Liver (tissue), 9 donors: ENCODE measurements around the gene CHCHD1. TPM values are rescaled to one million over a fixed set of nuclear protein-coding genes. Genes with fewer than 3 reads are reported as not detected.
"Not testable (repeated sequence)": the region's sequence is repeated elsewhere in the genome, so short reads cannot be mapped to it uniquely, and the experiment has no call there.

Experiments used
- DNase-seq: peaks from one replicate; pipeline ENCODE4 v3.0.0-alpha.2; 2017; ENCODE audit warnings: low spot score
- H3K27ac ChIP-seq, 2 donors: one replicate each; pipeline ENCODE4 v1.7.0; 2013; ENCODE audit warnings: inconsistent platforms in 2 of 2, low read length in 2 of 2, control low read depth in 1 of 2, low read depth in 1 of 2, mild to moderate bottlenecking in 1 of 2
- H3K27me3 ChIP-seq, 4 donors: one replicate each; pipeline versions ENCODE4 v1.6.1 to v1.7.0; 2013; ENCODE audit warnings: low read length in 3 of 4, inconsistent platforms in 1 of 4, mild to moderate bottlenecking in 1 of 4, moderate library complexity in 1 of 4; ENCODE audit not compliant: control insufficient read depth in 4 of 4, insufficient read depth in 4 of 4
- H3K36me3 ChIP-seq, 4 donors: one replicate each; pipeline versions ENCODE4 v1.6.1 to v1.7.0; 2013; ENCODE audit warnings: low read length in 3 of 4, mild to moderate bottlenecking in 3 of 4, low read depth in 1 of 4, moderate library complexity in 1 of 4; ENCODE audit not compliant: control insufficient read depth in 4 of 4, insufficient read depth in 3 of 4
- H3K4me1 ChIP-seq, 4 donors: one replicate each; pipeline versions ENCODE4 v1.6.1 to v1.7.0; 2013; ENCODE audit warnings: low read length in 3 of 4, mild to moderate bottlenecking in 3 of 4, moderate library complexity in 1 of 4; ENCODE audit not compliant: control insufficient read depth in 4 of 4, insufficient read depth in 4 of 4
- H3K4me3 ChIP-seq, 3 donors: one replicate each; pipeline versions ENCODE4 v1.6.1 to v1.7.0; 2013; ENCODE audit warnings: low read length in 3 of 3, control low read depth in 1 of 3, low read depth in 1 of 3, mild to moderate bottlenecking in 1 of 3
- H3K9ac ChIP-seq, 2 donors: one replicate each; pipeline ENCODE4 v1.7.0; 2013; ENCODE audit warnings: low read length in 2 of 2, mild to moderate bottlenecking in 2 of 2, moderate library complexity in 2 of 2, control low read depth in 1 of 2, low read depth in 1 of 2
- H3K9me3 ChIP-seq, 4 donors: one replicate each; pipeline versions ENCODE4 v1.6.1 to v1.7.0; 2013; ENCODE audit warnings: low read length in 3 of 4; ENCODE audit not compliant: control insufficient read depth in 4 of 4
- FOXA1 ChIP-seq: IDR thresholded peaks from 2 replicates; pipeline ENCODE4 v1.6.1; 2016; ENCODE audit warnings: antibody characterized with exemption
- HNF4A ChIP-seq, 2 donors: conservative IDR thresholded peaks; 2 replicates each; pipeline ENCODE4 v1.6.1; 2016; ENCODE audit warnings: antibody characterized with exemption in 2 of 2, mild to moderate bottlenecking in 2 of 2
- JUND ChIP-seq, 2 donors: IDR thresholded peaks; 2 replicates each; pipeline ENCODE4 v1.6.1; 2016; ENCODE audit warnings: antibody characterized with exemption in 2 of 2
- NR2F2 ChIP-seq: IDR thresholded peaks from 2 replicates; pipeline ENCODE4 v1.6.1; 2016; ENCODE audit warnings: antibody characterized with exemption
- YY1 ChIP-seq: IDR thresholded peaks from 2 replicates; pipeline ENCODE4 v1.6.1; 2016; ENCODE audit warnings: antibody characterized with exemption, mild to moderate bottlenecking
- WGBS: extraction: QIAGEN DNeasy Blood & Tissue Kit; methylation state at CpG from one replicate; pipeline ENCODE4 v1.1.7; 2013; 5-methylcytosine and 5-hydroxymethylcytosine counted together
- polyA plus RNA-seq, 2 donors: library from polyadenylated mRNA; stranded (reverse) in 1 of 2; unstranded in 1 of 2; fragments of 200-250 nt in 1 of 2; fragments of >200 nt in 1 of 2; fragmentation: Nextera tagmentation in 1 of 2; extraction: Ambion mirVana in 1 of 2; gene quantifications; one replicate each; pipeline versions ENCODE4 v1.2.1 to v1.2.3, GENCODE V29; 2013 to 2015
- total RNA-seq, 2 donors: library from RNA; depleted of rRNA; stranded (reverse); fragments of >200 nt; gene quantifications; one replicate each; pipeline ENCODE4 v1.2.3, GENCODE V29; 2014
- TF ChIP-seq, protein P1 (sequence below): IDR thresholded peaks from 2 replicates; pipeline ENCODE4 v1.6.1; 2016; ENCODE audit warnings: antibody characterized with exemption
- TF ChIP-seq, protein P2 (sequence below): IDR thresholded peaks from 2 replicates; pipeline ENCODE4 v1.6.1; 2016; ENCODE audit warnings: antibody characterized with exemption
- TF ChIP-seq, protein P3 (sequence below): fragments of 150-350 bp; IDR thresholded peaks from 2 replicates; pipeline ENCODE4 v1.5.1; 2017; ENCODE audit warnings: improper control_type of control experiment, low read depth, low read length; ENCODE audit not compliant: missing input control
- donor health status: healthy.
- donor health status: healthy.
- donor health status: healthy.
- donor health status: healthy.
- donor health status: healthy.

Gene CHCHD1
- total and polyA plus RNA-seq, 4 donors = 7.6 to 47.4 (median 23.1) TPM

DNA sequence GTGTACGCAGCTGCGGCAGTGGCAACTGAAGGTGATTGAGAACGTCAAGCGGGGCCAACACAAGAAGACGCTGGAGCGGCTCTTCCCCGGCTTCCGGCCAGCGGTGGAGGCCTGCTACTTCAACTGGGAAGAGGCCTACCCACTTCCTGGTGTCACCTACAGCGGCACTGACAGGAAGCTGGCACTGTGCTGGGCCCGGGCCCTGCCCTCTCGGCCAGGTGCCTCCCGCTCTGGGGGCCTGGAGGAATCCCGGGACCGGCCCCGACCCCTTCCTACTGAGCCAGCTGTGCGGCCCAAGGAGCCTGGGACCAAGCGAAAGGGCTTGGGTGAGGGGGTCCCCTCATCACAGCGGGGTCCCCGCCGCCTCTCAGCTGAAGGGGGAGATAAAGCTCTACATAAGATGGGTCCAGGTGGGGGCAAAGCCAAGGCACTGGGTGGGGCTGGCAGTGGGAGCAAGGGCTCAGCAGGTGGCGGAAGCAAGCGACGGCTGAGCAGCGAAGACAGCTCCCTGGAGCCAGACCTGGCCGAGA, 10.1 kb downstream of the CHCHD1 start:
- DNase-seq = no peak
- no peaks in the 10 kb centered on the region for H3K27me3 ChIP-seq
- H3K27ac ChIP-seq = no peak overlapping the region
- 96% methylated on average over 26 of the region's 26 CpGs for WGBS
- H3K36me3 ChIP-seq = peaks cover 29 to 81% (median 67%) of the 10 kb centered on the region in 4 donors
- H3K4me3 ChIP-seq = no peak overlapping the region
- H3K9me3 ChIP-seq = no peaks in the 10 kb centered on the region
- H3K4me1 ChIP-seq = peaks cover 3 to 11% (median 8%) of the 10 kb centered on the region in 4 donors
- TF ChIP-seq NR2F2 = no peak
- TF ChIP-seq, protein P1, sequence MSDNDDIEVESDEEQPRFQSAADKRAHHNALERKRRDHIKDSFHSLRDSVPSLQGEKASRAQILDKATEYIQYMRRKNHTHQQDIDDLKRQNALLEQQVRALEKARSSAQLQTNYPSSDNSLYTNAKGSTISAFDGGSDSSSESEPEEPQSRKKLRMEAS = no peak
- TF ChIP-seq HNF4A (conservative IDR thresholded peaks at IDR 0.05) = no peak
- TF ChIP-seq JUND (IDR thresholded peaks at IDR 0.05) = no peak
- TF ChIP-seq YY1 = no peak
- TF ChIP-seq, protein P2, sequence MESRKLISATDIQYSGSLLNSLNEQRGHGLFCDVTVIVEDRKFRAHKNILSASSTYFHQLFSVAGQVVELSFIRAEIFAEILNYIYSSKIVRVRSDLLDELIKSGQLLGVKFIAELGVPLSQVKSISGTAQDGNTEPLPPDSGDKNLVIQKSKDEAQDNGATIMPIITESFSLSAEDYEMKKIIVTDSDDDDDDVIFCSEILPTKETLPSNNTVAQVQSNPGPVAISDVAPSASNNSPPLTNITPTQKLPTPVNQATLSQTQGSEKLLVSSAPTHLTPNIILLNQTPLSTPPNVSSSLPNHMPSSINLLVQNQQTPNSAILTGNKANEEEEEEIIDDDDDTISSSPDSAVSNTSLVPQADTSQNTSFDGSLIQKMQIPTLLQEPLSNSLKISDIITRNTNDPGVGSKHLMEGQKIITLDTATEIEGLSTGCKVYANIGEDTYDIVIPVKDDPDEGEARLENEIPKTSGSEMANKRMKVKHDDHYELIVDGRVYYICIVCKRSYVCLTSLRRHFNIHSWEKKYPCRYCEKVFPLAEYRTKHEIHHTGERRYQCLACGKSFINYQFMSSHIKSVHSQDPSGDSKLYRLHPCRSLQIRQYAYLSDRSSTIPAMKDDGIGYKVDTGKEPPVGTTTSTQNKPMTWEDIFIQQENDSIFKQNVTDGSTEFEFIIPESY = no peak
- TF ChIP-seq, protein P3, sequence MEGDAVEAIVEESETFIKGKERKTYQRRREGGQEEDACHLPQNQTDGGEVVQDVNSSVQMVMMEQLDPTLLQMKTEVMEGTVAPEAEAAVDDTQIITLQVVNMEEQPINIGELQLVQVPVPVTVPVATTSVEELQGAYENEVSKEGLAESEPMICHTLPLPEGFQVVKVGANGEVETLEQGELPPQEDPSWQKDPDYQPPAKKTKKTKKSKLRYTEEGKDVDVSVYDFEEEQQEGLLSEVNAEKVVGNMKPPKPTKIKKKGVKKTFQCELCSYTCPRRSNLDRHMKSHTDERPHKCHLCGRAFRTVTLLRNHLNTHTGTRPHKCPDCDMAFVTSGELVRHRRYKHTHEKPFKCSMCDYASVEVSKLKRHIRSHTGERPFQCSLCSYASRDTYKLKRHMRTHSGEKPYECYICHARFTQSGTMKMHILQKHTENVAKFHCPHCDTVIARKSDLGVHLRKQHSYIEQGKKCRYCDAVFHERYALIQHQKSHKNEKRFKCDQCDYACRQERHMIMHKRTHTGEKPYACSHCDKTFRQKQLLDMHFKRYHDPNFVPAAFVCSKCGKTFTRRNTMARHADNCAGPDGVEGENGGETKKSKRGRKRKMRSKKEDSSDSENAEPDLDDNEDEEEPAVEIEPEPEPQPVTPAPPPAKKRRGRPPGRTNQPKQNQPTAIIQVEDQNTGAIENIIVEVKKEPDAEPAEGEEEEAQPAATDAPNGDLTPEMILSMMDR = no peak
- H3K9ac ChIP-seq = no peak overlapping the region

DNA sequence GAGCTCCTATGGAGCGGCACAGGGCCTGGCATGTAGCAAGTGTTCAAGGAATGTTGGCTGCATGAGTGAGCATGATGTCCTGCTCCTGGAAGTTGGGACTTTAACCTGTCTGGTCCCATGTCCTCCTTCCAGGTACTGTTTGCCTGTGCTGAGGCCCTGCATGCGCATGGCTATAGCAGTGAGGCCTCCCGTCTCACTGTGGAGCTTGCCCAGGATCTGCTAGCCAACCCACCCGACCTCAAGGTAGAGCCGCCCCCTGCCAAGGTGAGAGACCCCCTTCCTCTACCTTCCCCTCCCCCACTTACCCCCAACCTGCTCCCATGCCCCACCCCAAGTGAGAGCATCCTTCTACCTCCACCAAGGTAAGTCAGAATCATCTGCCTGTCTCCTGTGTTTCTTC, 11.6 kb downstream of the CHCHD1 start:
- TF ChIP-seq, protein P2 = no peak
- no peak for TF ChIP-seq FOXA1
- Histone ChIP-seq H3K9ac (no peak overlapping the region), H3K4me3 (no peak overlapping the region), H3K27ac (no peak overlapping the region), H3K9me3 (no peaks in the 10 kb centered on the region), H3K27me3 (no peaks in the 10 kb centered on the region), H3K4me1 (no peaks in the 10 kb centered on the region), H3K36me3 (peaks cover 36 to 97% (median 81%) of the 10 kb centered on the region in 4 donors)
- DNase-seq = no peak
- 97% methylated on average over 5 of the region's 5 CpGs for WGBS

DNA sequence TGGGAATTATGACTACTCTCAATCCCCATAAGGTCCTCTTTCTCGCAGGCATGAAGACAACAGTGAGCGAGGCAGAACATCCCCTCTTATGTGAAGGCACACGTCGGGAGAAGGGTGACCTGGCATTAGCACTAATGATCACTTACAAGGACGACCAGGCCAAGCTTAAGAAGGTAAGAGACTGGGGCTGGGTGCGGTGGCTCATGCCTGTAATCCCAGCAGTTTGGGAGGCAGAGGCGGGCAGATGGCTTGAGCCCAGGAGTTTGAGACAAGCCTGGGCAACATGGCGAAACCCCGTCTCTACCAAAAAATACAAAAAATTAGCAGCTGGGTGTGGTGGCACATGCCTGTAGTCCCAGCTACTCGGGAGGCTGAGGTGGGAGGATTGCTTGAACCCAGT, 13.6 kb downstream of the CHCHD1 start:
- not testable (repeated sequence) for H3K27me3 ChIP-seq, H3K9ac ChIP-seq, H3K9me3 ChIP-seq, H3K4me1 ChIP-seq, H3K4me3 ChIP-seq, DNase-seq, H3K27ac ChIP-seq
- WGBS = 97% methylated on average over 10 of the region's 10 CpGs
- H3K36me3 ChIP-seq = peaks cover 24 to 96% (median 79%) of the 10 kb centered on the region in 4 donors

DNA sequence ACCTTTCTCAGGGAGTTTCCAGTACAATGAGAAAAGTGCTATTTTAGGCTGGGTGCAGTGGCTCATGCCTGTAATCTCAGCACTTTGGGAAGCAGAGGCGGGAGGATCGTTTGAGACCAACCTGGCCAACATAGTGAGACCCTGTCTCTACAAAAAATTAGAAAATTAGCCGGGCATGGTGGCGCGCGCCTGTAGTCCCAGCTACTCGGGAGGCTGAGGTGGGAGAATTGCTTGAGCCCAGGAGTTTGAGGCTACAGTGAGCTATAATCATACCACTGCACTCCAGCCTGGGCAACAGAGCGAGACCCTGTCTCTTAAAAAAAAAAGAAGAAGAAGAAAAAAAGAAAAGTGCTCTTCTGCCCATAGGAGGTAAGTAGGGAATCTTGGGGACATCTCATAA, 14.2 kb downstream of the CHCHD1 start:
- not testable (repeated sequence) for H3K9ac ChIP-seq, DNase-seq, H3K27ac ChIP-seq, H3K4me3 ChIP-seq, H3K27me3 ChIP-seq, H3K9me3 ChIP-seq, H3K4me1 ChIP-seq
- 97% methylated on average over 8 of the region's 8 CpGs for WGBS
- H3K36me3 ChIP-seq = peaks cover 21 to 95% (median 76%) of the 10 kb centered on the region in 4 donors
